ENCODE data around the gene LAMTOR3. TPM values are rescaled to one million over a fixed set of nuclear protein-coding genes. Genes with fewer than 3 reads are reported as not detected.

LAMTOR3 gene
- total and polyA plus RNA-seq, 9 of the 15 experiments (the other 6 are each of a cell fraction or from before 2014, with no cell fraction given), result 17.9 to 146 (median 59.4) TPM

DNA sequence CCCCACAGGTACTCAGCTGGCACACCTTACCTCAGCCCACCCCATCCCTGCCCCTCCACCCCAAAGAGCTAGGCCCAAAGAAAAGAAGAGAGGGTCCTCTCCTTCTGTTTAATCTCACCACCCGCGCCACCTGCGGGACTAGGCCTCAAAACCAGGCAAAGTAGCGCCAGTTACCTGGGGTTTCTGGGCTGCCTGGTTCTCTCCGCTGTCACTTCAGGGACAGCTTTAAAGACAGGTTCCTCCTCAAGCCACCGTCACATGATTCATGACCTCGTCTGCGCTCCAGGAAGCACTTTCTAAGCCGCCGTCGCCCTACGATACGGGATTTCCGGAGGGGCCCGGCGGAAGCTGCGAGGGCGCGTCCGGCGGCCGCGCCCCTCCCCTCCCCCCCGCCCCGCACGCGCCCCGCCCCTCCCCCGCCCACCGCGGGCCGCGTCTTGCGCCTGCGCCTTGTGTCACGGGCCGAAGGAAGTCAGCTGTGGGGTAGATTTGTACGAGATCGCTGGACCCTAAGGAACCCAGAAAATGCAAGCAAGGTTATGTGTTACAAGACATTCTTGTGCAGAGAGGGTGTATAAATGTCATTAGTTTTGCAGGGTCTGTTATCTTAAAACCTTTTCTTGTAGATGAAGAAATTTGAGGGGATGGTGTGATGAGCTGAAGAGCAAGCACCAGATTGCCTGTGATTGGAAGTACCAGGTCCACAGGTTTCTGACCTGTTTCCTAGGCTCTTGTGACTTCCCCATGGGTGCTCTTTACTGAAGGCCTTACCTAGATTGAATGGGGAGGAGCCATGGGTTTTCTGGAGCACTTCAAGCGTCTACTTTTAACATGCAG, at the start of gene LAMTOR3 (continued):
- TF ChIP-seq, protein P1, sequence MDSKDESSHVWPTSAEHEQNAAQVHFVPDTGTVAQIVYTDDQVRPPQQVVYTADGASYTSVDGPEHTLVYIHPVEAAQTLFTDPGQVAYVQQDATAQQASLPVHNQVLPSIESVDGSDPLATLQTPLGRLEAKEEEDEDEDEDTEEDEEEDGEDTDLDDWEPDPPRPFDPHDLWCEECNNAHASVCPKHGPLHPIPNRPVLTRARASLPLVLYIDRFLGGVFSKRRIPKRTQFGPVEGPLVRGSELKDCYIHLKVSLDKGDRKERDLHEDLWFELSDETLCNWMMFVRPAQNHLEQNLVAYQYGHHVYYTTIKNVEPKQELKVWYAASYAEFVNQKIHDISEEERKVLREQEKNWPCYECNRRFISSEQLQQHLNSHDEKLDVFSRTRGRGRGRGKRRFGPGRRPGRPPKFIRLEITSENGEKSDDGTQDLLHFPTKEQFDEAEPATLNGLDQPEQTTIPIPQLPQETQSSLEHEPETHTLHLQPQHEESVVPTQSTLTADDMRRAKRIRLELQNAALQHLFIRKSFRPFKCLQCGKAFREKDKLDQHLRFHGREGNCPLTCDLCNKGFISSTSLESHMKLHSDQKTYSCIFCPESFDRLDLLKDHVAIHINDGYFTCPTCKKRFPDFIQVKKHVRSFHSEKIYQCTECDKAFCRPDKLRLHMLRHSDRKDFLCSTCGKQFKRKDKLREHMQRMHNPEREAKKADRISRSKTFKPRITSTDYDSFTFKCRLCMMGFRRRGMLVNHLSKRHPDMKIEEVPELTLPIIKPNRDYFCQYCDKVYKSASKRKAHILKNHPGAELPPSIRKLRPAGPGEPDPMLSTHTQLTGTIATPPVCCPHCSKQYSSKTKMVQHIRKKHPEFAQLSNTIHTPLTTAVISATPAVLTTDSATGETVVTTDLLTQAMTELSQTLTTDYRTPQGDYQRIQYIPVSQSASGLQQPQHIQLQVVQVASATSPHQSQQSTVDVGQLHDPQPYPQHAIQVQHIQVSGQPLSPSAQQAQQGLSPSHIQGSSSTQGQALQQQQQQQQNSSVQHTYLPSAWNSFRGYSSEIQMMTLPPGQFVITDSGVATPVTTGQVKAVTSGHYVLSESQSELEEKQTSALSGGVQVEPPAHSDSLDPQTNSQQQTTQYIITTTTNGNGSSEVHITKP (IDR thresholded peaks at IDR 0.05; ENCODE audit: partially characterized antibody), result peak; percentile 80
- TF ChIP-seq SMAD4 (CRISPR knock-in tag; conservative IDR thresholded peaks at IDR 0.05), result no peak
- TF ChIP-seq, protein P2, sequence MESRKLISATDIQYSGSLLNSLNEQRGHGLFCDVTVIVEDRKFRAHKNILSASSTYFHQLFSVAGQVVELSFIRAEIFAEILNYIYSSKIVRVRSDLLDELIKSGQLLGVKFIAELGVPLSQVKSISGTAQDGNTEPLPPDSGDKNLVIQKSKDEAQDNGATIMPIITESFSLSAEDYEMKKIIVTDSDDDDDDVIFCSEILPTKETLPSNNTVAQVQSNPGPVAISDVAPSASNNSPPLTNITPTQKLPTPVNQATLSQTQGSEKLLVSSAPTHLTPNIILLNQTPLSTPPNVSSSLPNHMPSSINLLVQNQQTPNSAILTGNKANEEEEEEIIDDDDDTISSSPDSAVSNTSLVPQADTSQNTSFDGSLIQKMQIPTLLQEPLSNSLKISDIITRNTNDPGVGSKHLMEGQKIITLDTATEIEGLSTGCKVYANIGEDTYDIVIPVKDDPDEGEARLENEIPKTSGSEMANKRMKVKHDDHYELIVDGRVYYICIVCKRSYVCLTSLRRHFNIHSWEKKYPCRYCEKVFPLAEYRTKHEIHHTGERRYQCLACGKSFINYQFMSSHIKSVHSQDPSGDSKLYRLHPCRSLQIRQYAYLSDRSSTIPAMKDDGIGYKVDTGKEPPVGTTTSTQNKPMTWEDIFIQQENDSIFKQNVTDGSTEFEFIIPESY (CRISPR knock-in tag; IDR thresholded peaks at IDR 0.05), result no peak
- no peak for TF ChIP-seq NBN (IDR thresholded peaks at IDR 0.05; ENCODE audit: low read depth)
- TF ChIP-seq ZNF644 (tag; IDR thresholded peaks at IDR 0.05; ENCODE audit: low read depth), result no peak
- TF ChIP-seq, protein P3, sequence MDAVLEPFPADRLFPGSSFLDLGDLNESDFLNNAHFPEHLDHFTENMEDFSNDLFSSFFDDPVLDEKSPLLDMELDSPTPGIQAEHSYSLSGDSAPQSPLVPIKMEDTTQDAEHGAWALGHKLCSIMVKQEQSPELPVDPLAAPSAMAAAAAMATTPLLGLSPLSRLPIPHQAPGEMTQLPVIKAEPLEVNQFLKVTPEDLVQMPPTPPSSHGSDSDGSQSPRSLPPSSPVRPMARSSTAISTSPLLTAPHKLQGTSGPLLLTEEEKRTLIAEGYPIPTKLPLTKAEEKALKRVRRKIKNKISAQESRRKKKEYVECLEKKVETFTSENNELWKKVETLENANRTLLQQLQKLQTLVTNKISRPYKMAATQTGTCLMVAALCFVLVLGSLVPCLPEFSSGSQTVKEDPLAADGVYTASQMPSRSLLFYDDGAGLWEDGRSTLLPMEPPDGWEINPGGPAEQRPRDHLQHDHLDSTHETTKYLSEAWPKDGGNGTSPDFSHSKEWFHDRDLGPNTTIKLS (IDR thresholded peaks at IDR 0.05; ENCODE audit: borderline replicate concordance, low read depth), result no peak
- TF ChIP-seq MEIS2 (IDR thresholded peaks at IDR 0.05; ENCODE audit: partially characterized antibody), result peak; percentile 54
- no peak for TF ChIP-seq ZFP30 (CRISPR knock-in tag; IDR thresholded peaks at IDR 0.05; ENCODE audit: borderline replicate concordance)
- TF ChIP-seq ZKSCAN3 (CRISPR knock-in tag; IDR thresholded peaks at IDR 0.05), result no peak
- TF ChIP-seq CEBPG (CRISPR knock-in tag; IDR thresholded peaks at IDR 0.05), result no peak
- no peak for TF ChIP-seq CEBPG (tag; conservative IDR thresholded peaks at IDR 0.05 in 1 of 2, IDR thresholded peaks at IDR 0.05 in 1 of 2)
- TF ChIP-seq SRSF9 (IDR thresholded peaks at IDR 0.05; ENCODE audit: borderline replicate concordance, low read depth, low read length), result no peak
- no peak for TF ChIP-seq HNRNPH1 (optimal IDR thresholded peaks at IDR 0.05; ENCODE audit: low read depth, low read length)
- peak; percentile 88 for TF ChIP-seq CREB1 (IDR thresholded peaks at IDR 0.05)
- TF ChIP-seq CREB1 (CRISPR knock-in tag; IDR thresholded peaks at IDR 0.05), result peak; percentile 74; the same call in 1 of the 2 replicates
- TF ChIP-seq SNRNP70 (optimal IDR thresholded peaks at IDR 0.05; ENCODE audit: low read depth, low read length), result no peak
- TF ChIP-seq, protein P4, sequence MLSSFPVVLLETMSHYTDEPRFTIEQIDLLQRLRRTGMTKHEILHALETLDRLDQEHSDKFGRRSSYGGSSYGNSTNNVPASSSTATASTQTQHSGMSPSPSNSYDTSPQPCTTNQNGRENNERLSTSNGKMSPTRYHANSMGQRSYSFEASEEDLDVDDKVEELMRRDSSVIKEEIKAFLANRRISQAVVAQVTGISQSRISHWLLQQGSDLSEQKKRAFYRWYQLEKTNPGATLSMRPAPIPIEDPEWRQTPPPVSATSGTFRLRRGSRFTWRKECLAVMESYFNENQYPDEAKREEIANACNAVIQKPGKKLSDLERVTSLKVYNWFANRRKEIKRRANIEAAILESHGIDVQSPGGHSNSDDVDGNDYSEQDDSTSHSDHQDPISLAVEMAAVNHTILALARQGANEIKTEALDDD (IDR thresholded peaks at IDR 0.05), result no peak
- no peak for TF ChIP-seq TCFL5 (CRISPR knock-in tag; conservative IDR thresholded peaks at IDR 0.05)
- no peak for TF ChIP-seq ZNF143 (CRISPR knock-in tag; IDR thresholded peaks at IDR 0.05)
- no peak for TF ChIP-seq LEF1 (IDR thresholded peaks at IDR 0.05)
